GM18517 (cell line): ENCODE data around the gene TAAR9.
"Not testable (repeated sequence)": the region's sequence is repeated elsewhere in the genome, so short reads cannot be mapped to it uniquely, and the experiment has no call there.

Source experiments
- ATAC-seq: cut with Tn5 transposase; IDR thresholded peaks from one replicate; pipeline ENCODE4 v1.9.1; 2021; ENCODE audit warnings: mild to moderate bottlenecking, moderate library complexity; ENCODE audit not compliant: unreplicated experiment

The TAAR9 gene

DNA sequence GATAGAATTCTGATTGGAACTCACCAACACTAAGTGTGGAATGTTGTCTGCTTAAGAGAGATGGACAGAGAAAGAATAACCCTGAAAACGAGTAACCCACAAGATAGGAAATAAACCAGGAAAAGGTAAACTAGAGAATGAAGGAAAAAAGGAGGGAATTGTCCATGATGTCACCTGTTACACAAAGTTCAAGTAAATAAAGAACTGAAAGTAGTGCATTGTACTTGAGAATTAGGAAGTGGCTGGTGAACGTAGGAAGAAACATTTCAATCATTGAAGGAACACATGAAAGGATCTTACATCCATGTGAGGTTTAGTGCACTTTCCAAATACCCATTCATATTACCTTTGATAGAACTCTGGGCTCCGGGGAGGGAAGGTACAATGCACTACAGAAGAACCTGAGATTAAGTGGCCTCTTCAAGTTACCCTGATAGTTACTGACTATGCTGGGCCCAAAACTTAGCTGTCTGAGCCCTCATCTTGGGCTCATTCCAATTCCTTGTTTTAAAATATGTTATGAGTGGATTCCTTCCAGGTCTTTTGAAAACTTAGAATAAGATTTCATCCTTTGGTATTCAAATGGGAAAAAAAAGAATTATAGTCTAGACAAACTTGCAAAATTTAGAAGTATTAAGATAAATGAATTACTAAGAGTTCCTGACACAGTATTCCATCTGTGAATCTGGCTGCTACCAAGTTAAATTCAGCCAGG lies 24.1 kb upstream of the TAAR9 start:
- no peak for ATAC-seq

DNA sequence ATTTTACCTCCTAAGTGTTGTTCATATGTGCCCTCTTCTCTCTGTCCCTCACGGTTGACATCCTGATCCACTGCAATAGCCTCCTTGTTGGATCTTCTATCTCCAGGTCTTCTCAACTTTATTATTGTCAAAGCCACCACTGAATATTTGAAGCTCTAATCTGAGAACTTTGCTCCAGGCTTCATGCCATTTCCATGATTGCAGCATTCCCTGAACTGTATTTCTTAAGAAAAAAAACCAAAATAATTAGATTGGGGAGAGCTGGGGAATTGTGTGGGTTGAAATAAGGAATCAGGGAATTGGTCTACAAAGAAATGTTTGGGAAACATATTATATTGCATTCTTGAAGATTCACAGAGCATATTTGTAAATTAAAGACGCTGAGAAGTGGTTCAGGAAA lies 22.7 kb upstream of the TAAR9 start:
- ATAC-seq = no peak

DNA sequence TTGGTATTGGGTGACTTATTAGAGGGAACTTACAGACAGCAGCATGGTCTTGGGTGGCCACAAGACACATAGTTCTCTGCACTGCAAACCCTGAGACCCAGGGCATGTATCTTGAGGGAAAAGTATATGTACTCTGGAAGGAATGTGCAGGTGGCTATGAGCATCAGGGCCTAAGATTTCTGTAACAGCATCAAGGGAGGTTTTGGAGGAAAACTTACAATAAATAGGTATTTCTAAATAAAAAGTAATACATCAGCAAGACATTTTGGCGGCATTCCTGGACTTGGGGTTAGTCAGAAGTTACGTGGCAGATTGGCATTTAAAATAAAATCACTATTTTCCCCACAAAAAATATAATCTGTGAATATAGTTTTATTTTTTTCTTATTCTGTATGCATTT lies 17.1 kb upstream of the TAAR9 start:
- no peak for ATAC-seq

DNA sequence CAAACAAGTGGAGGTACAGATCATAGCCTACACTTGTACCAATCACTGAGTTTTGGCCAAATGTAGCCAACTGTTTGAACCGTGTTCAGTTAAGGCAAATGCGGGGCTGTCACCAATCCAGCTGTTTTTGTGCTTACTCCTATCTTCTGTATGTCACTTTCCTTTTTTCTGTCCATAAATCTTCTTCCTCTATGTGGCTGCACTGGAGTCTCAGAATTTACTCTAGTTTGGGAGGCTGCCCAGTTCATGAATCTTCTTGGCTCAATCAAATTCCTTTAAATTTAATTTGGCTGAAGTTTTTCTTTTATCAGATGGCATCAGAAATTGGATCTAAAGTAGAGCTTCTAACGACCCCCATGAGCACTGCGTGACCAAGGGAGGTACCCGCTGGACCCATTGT lies 13.4 kb upstream of the TAAR9 start:
- ATAC-seq = no peak

DNA sequence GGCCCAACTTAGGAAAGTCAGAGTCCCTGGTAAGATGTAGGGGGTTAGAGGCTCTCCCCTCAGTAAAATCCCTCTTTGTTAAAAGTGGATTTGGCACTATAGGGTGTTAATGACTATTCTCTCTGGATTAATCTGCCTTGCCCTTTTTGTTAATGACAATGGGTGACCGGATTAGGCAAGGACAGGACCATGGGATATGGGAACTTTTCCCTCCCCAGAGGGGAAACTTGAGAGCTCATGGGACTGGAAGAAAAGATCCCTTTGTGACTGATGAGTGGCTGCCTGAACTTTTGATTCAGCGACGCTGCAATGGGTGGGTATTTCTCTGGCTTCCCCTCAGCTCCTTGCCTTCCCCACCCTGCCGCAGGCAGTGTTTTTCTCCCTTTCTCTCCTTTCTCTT lies 12.2 kb upstream of the TAAR9 start:
- ATAC-seq = no peak

DNA sequence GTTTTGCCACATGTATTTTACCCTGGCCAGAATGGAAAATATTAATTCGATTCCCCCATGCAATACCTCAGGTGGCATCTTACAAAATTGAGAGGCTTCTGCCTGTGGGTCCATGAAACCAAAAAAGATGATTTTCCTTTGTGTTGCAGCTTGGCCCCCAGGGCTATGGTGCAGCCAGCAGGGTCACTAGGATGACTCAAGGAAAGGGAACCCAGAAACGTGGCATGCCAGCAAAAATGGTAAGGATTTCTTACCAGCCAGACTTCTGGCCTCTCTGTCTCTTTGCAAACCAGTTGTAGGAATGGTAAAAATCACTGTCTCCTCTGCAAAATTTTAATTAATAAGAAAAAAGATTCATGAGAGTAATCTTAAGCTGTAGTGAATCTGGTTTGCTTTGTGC lies 11.6 kb upstream of the TAAR9 start:
- no peak for ATAC-seq

DNA sequence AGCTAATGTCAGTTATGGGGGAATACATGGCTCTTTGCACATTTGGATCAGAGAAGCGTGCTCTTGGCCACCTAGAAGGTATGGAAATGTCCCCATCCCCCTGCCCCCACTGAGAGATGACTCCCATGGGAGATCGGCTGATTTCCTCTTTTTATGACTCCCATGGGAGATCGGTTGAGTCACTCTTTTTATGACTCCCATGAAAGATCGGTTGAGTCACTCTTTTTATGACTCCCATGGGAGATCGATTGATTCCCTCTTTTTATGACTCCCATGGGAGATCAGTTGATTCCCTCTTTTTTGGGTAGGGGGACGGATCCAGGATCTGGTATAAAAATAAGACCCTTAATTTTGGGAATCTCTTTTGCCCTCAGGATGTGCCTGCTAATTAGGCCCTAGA lies 10.3 kb upstream of the TAAR9 start:
- ATAC-seq = no peak

DNA sequence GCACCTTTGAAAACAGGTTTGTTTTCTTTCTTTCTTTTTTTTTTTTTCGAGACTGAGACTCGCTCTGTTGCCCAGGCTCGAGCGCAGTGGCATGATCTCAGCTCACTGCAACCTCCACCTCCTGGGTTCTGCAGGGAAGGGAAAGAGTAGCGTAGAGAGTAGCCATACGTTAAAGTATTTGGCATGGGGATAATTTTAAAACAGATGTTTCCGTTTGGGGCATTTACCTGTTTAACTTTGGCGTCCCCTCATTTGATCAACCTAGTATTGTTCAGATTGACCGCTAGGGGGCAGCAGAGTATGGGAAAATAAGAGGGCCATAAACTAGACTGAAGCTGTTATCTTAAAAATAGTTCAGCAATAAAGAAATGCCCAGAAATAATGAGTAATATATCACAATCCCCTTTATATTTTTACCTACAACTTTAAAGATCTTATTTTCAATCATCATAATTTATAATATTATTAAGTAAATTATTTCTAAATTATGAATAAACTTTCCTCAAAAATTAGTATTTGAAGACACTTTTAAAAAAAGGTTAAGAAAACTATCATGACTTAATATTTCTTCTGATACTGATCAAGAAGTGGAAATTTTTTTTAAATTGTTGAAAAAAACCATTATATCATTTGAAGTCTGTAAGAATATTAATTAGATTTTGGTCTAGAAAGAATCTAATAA lies 7.6 kb upstream of the TAAR9 start:
- ATAC-seq = peak; percentile 96

DNA sequence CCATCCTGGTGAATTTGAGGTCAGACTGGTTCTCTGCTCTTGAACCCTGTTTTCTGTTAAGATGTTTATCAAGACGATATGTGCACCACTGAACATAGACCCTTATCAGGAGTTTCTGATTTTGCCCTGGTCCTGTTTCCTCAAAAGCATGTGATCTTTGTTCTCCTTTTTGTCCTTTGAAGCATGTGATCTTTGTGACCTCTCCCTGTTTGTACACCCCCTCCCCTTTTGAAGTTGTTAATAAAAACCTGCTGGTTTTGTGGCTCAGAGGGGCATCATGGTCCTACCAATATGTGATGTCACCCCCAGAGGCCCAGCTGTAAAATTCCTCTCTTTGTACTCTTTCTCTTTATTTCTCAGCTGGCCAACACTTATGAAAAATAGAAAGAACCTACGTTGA lies 3.5 kb upstream of the TAAR9 start:
- not testable (repeated sequence) for ATAC-seq

DNA sequence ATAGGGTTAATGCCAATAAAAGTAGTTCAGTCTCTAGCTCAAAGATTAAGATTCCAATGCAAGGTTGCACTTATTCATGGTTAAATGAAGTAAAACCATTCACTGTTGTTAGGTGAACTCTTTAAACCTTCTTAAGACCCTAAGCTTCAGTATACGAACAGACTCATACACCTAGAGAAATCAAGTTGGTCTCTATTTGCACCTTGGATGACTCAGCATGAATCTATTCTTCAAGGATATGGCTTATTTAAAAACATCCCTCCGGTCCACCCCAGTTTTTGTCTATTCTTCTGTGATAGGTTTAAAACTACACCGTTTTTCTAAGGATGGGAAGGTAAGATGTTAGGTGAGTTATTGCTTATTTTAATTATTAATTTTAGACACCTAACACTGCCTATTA lies 932 bp upstream of the TAAR9 start:
- no peak for ATAC-seq

DNA sequence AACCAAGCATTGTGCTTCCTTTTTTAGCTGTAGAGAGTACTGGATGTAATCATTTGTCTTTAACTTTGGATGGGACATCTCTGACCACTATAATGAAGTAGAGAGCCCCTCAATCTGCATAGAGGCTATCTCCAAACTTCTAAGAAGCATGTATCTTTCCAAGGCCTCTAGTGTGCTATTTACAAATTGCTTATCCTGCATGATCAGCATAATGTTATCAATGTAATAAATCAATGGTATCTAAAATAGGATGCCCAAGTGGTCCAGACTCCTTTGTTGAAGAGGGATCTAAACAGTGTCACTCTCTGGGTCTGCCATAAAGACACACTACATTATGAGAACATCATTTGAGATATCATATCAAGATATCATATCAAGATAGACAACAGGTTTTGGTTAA lies 6.7 kb downstream of the TAAR9 start:
- no peak for ATAC-seq

DNA sequence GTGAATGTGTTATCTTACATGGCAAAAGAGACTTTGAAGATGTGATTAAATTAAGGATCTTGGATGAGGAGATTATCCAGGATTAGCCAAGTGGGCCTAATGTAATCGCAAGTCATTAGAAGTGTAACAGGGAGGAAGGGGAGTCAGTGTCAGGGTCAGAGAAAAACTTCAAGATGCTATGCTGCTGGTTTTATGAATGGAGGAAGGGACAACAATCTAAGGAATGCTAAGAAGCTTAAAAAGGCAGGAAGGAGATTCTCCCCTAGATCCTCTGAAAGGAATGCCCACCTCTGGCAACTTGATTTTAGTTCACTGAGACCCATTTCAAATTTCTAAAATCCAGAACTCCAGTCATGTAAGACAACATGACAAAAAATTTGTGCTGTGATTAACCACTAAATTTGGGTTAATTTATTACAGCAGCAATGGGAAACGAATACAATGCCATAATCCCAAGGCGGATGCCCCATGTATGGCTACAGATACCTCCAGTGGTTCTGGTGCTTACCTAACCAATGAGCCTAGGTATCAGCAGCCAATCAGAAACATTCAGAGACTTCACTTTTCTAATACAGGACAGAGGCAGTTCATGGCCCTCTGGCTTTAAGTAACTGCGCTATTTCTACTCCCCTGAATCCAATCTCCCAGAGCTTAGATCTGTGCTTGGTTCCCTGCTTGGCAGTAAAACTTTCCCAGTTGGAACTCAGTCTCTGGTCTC lies 10.8 kb downstream of the TAAR9 start:
- no peak for ATAC-seq

DNA sequence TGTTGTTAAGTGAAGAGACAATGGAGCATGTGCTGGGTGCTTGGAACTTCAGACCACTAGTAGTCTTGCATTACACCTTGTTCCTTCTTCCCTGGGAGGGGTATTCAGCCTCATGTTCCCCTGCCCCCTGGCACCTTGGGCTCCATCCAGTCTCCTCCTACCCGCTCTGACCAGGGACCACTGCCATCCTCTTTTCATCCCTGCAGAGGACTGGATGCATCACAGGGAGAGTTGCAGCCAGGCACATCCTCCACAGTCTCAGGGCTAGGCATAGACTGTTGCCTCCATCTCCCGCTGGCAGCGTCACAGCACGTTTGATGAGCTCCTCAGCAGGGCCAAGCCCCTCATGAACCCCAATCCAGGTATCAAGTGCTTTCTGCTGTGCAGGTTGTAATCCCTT lies 13.1 kb downstream of the TAAR9 start:
- no peak for ATAC-seq

DNA sequence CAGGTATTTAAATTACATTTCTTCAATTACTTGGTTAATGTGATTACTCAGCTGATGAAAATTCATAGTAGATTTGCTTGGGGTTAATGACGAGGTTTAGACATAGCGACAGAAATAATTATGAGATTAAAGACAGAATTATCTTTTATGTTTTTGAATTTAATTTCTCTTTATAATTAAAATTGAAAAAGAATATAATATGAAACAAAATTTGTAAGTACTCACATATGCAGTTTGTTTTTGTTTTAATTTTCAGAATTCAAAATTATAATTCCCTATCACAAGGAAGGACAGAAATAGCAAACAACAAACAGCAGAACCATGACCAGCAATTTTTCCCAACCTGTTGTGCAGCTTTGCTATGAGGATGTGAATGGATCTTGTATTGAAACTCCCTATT lies 14.3 kb downstream of the TAAR9 start, which contains the start of gene TAAR8:
TAAR8 (plus strand) TSS at position 301 of the 400 bp plus-strand sequence; CDS start at position 322, 21 bp downstream.
- ATAC-seq = no peak

DNA sequence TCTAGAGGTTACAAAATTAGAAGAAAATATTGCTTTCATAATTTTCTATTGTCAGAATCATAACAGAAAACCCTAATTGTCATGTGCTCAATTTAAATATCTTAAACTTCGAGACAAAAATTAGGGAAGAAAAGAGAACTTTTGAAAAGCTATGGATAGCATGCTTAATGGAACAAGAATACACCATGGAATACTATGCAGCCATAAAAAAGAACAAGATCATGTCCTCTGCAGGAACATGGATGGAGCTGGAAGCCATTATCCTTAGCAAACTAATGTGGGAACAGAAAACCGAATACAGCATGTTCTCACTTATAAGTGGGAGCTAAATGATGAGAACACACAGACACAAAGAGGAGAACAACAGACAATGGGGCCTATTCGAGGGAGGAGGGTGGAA lies 22.0 kb downstream of the TAAR9 start:
- not testable (repeated sequence) for ATAC-seq

DNA sequence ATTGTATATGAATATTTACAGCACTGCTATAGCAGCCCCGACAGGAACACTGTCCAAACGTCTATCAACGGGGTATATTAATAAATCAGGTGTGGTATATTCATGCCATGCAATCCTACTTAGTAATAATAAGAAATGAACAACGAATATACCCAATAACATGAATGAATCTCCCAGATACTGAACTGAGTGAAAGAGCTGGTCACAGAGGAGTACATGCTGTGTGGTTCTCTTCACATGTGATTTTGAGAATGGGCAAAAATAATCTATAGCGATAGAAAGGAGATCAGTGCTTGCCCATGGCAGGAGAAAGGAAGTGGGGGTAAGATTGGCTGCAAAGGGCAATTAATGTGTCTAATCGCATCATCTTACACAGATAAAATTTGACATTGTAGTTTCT lies 28.3 kb downstream of the TAAR9 start:
- ATAC-seq = no peak

DNA sequence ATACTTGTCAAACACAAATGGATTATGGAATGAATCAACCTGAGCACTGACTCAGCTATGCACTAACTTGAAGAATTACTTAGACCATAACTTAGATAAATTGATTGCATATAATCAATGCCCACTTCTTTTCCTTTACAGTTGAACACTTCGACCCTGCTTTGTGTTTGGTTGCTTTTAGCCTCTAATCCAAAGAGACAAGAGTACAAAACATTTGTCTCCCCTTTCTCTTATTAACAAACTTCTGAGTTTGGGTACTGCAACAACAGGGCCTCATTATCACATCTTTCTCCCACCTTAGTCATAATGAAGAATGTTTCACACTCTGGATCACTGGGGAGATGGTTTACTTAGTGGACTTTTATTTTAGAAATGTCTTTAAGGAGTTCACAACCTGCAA lies 29.5 kb downstream of the TAAR9 start:
- ATAC-seq = no peak

DNA sequence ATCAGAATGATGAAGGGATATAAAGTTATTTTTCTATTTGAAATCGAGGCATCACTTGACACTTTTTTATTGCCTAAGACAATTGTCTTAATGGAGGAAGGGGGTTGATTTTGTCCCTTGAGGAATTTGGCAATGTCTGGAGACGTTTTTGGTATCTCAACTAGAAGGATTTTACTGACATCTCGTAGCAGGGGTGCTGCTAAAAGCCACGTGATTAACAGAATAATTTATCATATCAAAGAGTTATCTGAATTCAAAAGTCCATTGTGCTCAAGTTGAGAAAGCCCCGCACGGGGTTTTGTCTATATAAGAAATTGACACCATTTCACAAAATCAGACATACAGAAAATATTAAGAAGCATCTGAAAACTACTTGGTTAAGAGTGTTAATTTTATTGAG lies 30.5 kb downstream of the TAAR9 start:
- ATAC-seq = no peak

DNA sequence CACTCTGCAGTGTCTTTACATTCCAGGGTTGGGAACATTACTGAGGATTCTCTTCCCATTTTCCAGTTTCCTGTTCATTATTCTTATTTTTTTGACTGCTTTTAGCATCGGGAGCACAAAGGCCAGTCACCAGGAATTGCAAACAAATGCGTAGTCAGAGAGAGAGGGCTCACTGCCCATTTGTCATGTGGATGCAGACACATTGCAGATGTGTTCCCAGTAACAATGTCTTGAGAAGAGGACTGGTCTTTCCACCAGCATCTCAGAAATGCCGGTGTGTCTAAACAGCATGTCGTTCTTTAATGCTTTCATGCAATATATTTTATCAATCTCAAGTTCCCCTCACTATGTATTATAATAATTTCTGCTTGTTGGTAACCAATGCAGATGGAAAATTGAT lies 31.1 kb downstream of the TAAR9 start:
- ATAC-seq = no peak

DNA sequence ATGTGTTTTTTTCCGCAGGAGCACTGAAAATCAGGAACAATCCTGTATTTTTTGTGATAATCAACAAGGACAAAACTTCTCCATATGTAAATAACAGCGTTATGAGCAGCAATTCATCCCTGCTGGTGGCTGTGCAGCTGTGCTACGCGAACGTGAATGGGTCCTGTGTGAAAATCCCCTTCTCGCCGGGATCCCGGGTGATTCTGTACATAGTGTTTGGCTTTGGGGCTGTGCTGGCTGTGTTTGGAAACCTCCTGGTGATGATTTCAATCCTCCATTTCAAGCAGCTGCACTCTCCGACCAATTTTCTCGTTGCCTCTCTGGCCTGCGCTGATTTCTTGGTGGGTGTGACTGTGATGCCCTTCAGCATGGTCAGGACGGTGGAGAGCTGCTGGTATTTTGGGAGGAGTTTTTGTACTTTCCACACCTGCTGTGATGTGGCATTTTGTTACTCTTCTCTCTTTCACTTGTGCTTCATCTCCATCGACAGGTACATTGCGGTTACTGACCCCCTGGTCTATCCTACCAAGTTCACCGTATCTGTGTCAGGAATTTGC lies 32.2 kb downstream of the TAAR9 start, which contains the start of gene TAAR6:
TAAR6 (plus strand) TSS at position 102 of the 557 bp plus-strand sequence; CDS start at position 102, 0 bp downstream.
- no peak for ATAC-seq

DNA sequence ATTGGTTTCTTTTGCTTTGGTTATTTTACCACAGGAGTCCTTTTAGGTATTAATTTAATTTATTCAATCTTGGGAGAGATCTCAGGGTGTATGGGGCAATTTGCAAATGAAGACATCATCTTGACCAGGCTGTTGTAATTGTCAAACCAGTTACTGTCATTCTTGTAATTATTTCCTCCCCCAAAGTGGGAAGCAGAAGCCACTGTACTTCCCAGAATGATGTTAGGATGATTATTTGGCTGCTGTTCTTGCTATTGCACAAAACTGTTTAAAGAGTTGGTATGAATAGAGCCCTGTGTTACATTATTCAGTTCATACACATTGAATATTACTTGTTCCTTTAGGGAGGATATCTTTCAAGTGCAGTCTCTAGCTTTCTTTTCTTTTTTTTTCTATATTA lies 33.7 kb downstream of the TAAR9 start:
- no peak for ATAC-seq

DNA sequence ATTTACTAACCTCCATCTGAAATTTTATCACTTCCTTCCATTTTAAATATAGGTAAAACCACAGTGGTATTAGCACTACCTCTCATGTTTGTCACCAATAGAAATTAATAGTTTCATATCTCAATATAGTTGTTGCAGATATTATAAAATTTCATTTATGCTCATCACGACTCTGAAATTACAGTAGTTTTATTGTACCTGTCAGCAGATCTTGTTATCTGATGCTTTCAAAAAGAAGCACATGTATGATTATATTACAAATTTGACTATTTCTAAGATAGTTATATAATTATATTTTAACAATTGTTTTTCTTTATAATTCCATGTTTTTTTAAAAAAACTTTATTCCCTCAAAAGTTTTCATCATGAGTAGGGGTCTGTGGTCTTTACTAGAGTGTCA lies 46.6 kb downstream of the TAAR9 start:
- no peak for ATAC-seq
